GM18868 (cell line): Measurements from ENCODE around the gene RXFP2.

Source experiments
- ATAC-seq: cut with Tn5 transposase; IDR thresholded peaks from one replicate; pipeline ENCODE4 v1.9.1; 2021; ENCODE audit warnings: mild to moderate bottlenecking, moderate library complexity; ENCODE audit not compliant: unreplicated experiment

RXFP2 gene

GRCh38 chr13:31739226-31739625 is at the start of gene RXFP2:
RXFP2 (plus strand) TSS chr13:31739526; CDS start chr13:31739613, 87 bp downstream.
- ATAC-seq: no peak

- ATAC-seq: no peak
Measured at GRCh38 chr13:31697290-31697689, 42.0 kb upstream of the RXFP2 start.

GRCh38 chr13:31699650-31700049 is 39.7 kb upstream of the RXFP2 start:
- no peak for ATAC-seq

GRCh38 chr13:31703780-31704179 is 35.5 kb upstream of the RXFP2 start:
- no peak for ATAC-seq

- no peak for ATAC-seq
Measured at GRCh38 chr13:31706105-31706504, 33.2 kb upstream of the RXFP2 start.

- ATAC-seq: no peak
Measured at GRCh38 chr13:31717583-31717982, 21.7 kb upstream of the RXFP2 start.

GRCh38 chr13:31719214-31719613 is 20.1 kb upstream of the RXFP2 start:
- no peak for ATAC-seq

- no peak for ATAC-seq
Measured at GRCh38 chr13:31722673-31723072, 16.7 kb upstream of the RXFP2 start.

GRCh38 chr13:31725841-31726240 is 13.5 kb upstream of the RXFP2 start:
- no peak for ATAC-seq

GRCh38 chr13:31731921-31732320 is 7.4 kb upstream of the RXFP2 start:
- ATAC-seq: no peak

GRCh38 chr13:31733066-31733465 is 6.3 kb upstream of the RXFP2 start:
- ATAC-seq: no peak

GRCh38 chr13:31733647-31734046 is 5.7 kb upstream of the RXFP2 start:
- no peak for ATAC-seq

GRCh38 chr13:31742097-31742734 is 2.9 kb downstream of the RXFP2 start:
- peak; percentile 98 for ATAC-seq

- ATAC-seq: no peak
Measured at GRCh38 chr13:31747291-31747690, 8.0 kb downstream of the RXFP2 start.

- no peak for ATAC-seq
Measured at GRCh38 chr13:31747966-31748365, 8.6 kb downstream of the RXFP2 start.

GRCh38 chr13:31749929-31750328 is 10.6 kb downstream of the RXFP2 start:
- ATAC-seq: no peak

- ATAC-seq: no peak
Measured at GRCh38 chr13:31755211-31755610, 15.9 kb downstream of the RXFP2 start.

- no peak for ATAC-seq
Measured at GRCh38 chr13:31755803-31756212, 16.5 kb downstream of the RXFP2 start.

GRCh38 chr13:31756346-31756745 is 17.0 kb downstream of the RXFP2 start:
- ATAC-seq: no peak

- no peak for ATAC-seq
Measured at GRCh38 chr13:31761951-31762350, 22.6 kb downstream of the RXFP2 start.

GRCh38 chr13:31764556-31764955 is 25.2 kb downstream of the RXFP2 start:
- ATAC-seq: no peak

GRCh38 chr13:31765138-31765785 is 25.9 kb downstream of the RXFP2 start:
- ATAC-seq: no peak
